ENCODE results near the gene PEAK1. TPM values are rescaled to one million over a fixed set of nuclear protein-coding genes. Genes with fewer than 3 reads are reported as not detected.

The PEAK1 gene
- total and polyA plus RNA-seq, 5 experiments from 2014 or later: 1.0 to 23.0 (median 2.8) TPM

- H3K4me1 Mint-ChIP-seq: peaks cover 0 to 7% (median 1%) of the 10 kb centered on the region in 4 donors
- H3K4me3 Mint-ChIP-seq: no peak overlapping the region
- peaks cover 3 to 37% (median 28%) of the 10 kb centered on the region in 9 donors for H3K9me3 Mint-ChIP-seq
- POLR2A ChIA-PET: interaction anchor here (0.6 kb wide), 1 partner anchor 1524 kb away, joined by 3 read pairs; no protein-coding TSS in a partner anchor
- H3K36me3 Mint-ChIP-seq: peaks cover 0 to 32% (median 16%) of the 10 kb centered on the region in 3 donors
- H3K27ac Mint-ChIP-seq: no peak overlapping the region
- no peaks in the 10 kb centered on the region for H3K27me3 Mint-ChIP-seq
- ATAC-seq: no peak
- DNase-seq: no peak
Observed at GRCh38 chr15:77392762-77393470, 27.0 kb downstream of the PEAK1 start.

DNA sequence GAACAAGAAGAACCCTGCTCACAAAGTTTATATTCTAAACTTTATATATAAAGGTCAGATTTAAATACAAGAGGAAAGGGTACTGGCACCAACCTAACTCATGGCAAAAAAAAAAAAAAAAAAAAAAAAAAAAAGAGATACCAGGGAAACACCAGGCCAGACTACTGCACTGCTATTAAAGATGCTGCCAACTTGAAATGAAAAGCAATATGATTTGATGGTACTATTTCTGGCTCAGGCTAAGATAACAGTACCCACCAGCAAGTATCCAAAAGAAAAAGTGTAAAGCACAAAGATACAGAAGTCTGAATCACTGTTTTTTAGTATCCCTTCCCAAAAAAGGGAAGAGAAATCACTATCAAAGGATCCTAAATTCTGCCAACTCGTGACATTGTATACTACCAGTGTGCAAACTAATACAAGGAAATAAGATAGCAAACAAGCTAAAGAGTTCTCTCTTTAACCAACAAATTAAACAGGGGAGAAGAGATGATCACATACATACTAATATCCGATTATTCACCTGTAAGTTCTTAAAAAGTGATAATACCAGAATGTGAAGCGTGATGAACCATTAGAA, 28.4 kb downstream of the PEAK1 start:
- POLR2A ChIA-PET: no interaction called here
- peaks cover 1 to 22% (median 17%) of the 10 kb centered on the region in 9 donors for H3K9me3 Mint-ChIP-seq
- H3K4me3 Mint-ChIP-seq: no peak overlapping the region
- H3K36me3 Mint-ChIP-seq: peaks cover 0 to 28% (median 14%) of the 10 kb centered on the region in 3 donors
- H3K4me1 Mint-ChIP-seq: peaks cover 0 to 7% (median 1%) of the 10 kb centered on the region in 4 donors
- H3K27me3 Mint-ChIP-seq: no peaks in the 10 kb centered on the region
- DNase-seq (no peak), ATAC-seq (no peak)
- no peak overlapping the region for H3K27ac Mint-ChIP-seq

DNA sequence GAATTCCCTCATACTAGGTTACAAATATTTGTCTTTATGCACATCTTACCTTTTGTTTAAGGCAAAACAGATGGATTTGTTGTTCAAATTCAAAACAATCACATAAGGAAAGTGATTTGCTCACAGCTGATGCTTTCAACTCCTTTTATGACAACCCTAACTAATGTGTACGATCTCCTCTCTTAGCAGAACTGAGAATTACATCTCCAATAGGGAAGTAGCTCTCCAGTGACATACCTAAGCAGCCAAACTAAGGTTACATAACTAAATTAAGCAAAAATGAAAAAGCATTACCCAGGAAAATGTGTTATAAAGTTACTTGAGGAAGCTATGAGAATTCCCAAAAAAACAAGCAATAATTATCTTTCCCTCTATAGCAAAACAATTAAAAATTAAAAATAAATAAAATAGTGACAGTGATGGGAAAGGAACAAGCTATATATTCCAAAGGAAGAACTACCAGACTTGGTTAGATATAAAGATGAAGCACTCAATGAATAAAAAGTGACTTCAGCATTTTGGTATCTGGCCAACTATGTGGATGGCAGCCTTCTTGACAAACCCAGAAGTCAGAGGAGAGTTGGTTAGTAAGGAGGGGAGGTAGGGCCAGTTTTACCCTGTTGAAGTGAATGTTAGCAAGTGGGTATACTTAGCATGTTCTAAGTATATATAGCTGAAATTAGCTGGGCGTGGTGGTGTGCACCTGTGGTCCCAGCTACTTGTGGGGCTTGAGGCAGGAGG, 32.4 kb downstream of the PEAK1 start:
- no peaks in the 10 kb centered on the region for H3K9me3 Mint-ChIP-seq
- DNase-seq (no peak), ATAC-seq (no peak)
- no peaks in the 10 kb centered on the region for H3K27me3 Mint-ChIP-seq
- H3K4me3 Mint-ChIP-seq: no peak overlapping the region
- peaks cover 3 to 21% (median 8%) of the 10 kb centered on the region in 4 donors for H3K4me1 Mint-ChIP-seq
- peaks cover 0 to 2% (median 0%) of the 10 kb centered on the region in 3 donors for H3K36me3 Mint-ChIP-seq
- no peak overlapping the region for H3K27ac Mint-ChIP-seq
- POLR2A ChIA-PET: no interaction called here

- Mint-ChIP-seq H3K27ac (no peak overlapping the region), H3K36me3 (no peaks in the 10 kb centered on the region), H3K4me3 (no peak overlapping the region), H3K4me1 (peaks cover 6 to 20% (median 13%) of the 10 kb centered on the region in 4 donors), H3K9me3 (no peaks in the 10 kb centered on the region), H3K27me3 (no peaks in the 10 kb centered on the region)
- no peak for ATAC-seq
- POLR2A ChIA-PET: no interaction called here
- DNase-seq: no peak
Observed at GRCh38 chr15:77386626-77387025, 33.3 kb downstream of the PEAK1 start.

DNA sequence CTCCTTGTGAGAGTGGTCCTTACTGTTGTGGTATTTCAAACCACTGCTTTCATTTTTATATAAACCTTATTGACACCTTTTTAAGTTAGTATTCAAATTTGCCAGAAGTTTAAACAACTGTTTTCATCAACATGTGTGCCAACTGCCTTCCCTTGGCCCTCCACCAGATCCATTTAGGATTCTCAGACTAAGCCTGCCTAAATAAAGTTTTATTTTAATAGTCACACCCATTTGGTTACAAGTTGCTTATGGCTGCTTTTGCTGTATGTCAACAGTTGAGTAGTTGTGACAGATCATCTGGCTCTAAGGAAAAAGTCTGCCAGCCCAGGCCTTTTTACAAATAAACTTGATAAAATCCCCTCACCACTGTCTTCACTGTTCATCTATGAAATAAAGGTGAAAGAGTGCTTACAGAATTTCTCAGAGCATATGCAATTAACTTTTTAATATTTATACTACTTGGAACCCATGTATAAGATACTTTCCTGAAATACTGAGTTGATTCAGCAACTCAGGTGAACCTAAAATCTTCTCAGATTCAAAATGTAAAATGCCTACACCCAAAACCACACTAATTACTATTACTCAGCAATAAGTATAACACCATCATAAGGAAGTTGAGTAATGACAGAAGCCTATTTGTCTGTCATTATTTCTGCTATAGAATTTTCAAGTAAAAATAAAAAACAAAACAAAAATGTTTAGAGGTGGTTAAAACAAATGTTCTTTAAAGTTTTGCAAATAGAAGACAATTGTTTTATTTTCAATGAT, 35.1 kb downstream of the PEAK1 start:
- no peaks in the 10 kb centered on the region for H3K27me3 Mint-ChIP-seq
- no peak for DNase-seq
- no peaks in the 10 kb centered on the region for H3K9me3 Mint-ChIP-seq
- no peak overlapping the region for H3K27ac Mint-ChIP-seq
- H3K4me3 Mint-ChIP-seq: no peak overlapping the region
- no peaks in the 10 kb centered on the region for H3K36me3 Mint-ChIP-seq
- POLR2A ChIA-PET: interaction anchor here (0.6 kb wide), 1 partner anchor 809 kb away, joined by 3 read pairs; no protein-coding TSS in a partner anchor
- ATAC-seq: no peak
- peaks cover 4 to 17% (median 13%) of the 10 kb centered on the region in 4 donors for H3K4me1 Mint-ChIP-seq

- Mint-ChIP-seq H3K4me1 (peaks cover 4 to 17% (median 14%) of the 10 kb centered on the region in 4 donors), H3K36me3 (no peaks in the 10 kb centered on the region), H3K9me3 (no peaks in the 10 kb centered on the region), H3K27ac (no peak overlapping the region), H3K4me3 (no peak overlapping the region), H3K27me3 (no peaks in the 10 kb centered on the region)
- ATAC-seq (no peak), DNase-seq (no peak)
- POLR2A ChIA-PET: no interaction called here
Observed at GRCh38 chr15:77384086-77384485, 35.8 kb downstream of the PEAK1 start.

DNA sequence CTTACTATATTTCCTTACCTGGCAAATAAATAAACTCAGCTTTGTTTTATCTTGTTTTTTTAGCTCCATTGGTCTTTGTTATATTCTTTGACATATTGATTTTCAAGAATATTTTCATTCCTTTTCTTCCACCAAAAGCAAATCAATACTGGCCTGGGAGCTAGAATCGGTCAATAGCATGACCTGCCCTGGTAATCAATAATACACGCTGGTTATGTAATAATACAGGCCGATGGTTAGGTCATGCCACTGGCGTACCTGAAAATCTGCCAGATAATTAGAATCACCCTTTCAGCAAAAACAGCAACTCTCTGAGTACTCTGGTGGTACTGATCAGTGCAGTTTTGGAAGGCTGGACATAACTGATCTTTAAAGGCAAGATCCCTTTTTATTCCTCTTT, 39.9 kb downstream of the PEAK1 start:
- Mint-ChIP-seq H3K4me3 (no peak overlapping the region), H3K36me3 (no peaks in the 10 kb centered on the region), H3K9me3 (no peaks in the 10 kb centered on the region), H3K27me3 (no peaks in the 10 kb centered on the region), H3K4me1 (peaks cover 4 to 15% (median 14%) of the 10 kb centered on the region in 4 donors), H3K27ac (no peak overlapping the region)
- no peak for ATAC-seq
- no peak for DNase-seq
- POLR2A ChIA-PET: no interaction called here

GRCh38 chr15:77376770-77377169, 43.1 kb downstream of the PEAK1 start:
- no peak overlapping the region for H3K4me3 Mint-ChIP-seq
- H3K9me3 Mint-ChIP-seq: peaks cover 0 to 1% (median 0%) of the 10 kb centered on the region in 9 donors
- H3K4me1 Mint-ChIP-seq: peaks cover 0 to 7% (median 3%) of the 10 kb centered on the region in 4 donors
- POLR2A ChIA-PET: no interaction called here
- peaks cover 0 to 2% (median 0%) of the 10 kb centered on the region in 3 donors for H3K36me3 Mint-ChIP-seq
- ATAC-seq (no peak), DNase-seq (no peak)
- no peak overlapping the region for H3K27ac Mint-ChIP-seq
- no peaks in the 10 kb centered on the region for H3K27me3 Mint-ChIP-seq

GRCh38 chr15:77375133-77375532, 44.8 kb downstream of the PEAK1 start:
- ATAC-seq (no peak), DNase-seq (no peak)
- Mint-ChIP-seq H3K27ac (no peak overlapping the region), H3K4me3 (no peak overlapping the region), H3K36me3 (peaks cover 0 to 2% (median 0%) of the 10 kb centered on the region in 3 donors), H3K27me3 (no peaks in the 10 kb centered on the region), H3K9me3 (peaks cover 0 to 1% (median 0%) of the 10 kb centered on the region in 9 donors), H3K4me1 (peaks cover 1 to 7% (median 3%) of the 10 kb centered on the region in 4 donors)
- POLR2A ChIA-PET: no interaction called here

GRCh38 chr15:77373441-77373840, 46.5 kb downstream of the PEAK1 start:
- H3K27ac Mint-ChIP-seq: no peak overlapping the region
- H3K4me3 Mint-ChIP-seq: no peak overlapping the region
- DNase-seq (no peak), ATAC-seq (no peak)
- no peaks in the 10 kb centered on the region for H3K27me3 Mint-ChIP-seq
- H3K9me3 Mint-ChIP-seq: peaks cover 0 to 1% (median 0%) of the 10 kb centered on the region in 9 donors
- peaks cover 0 to 2% (median 0%) of the 10 kb centered on the region in 3 donors for H3K36me3 Mint-ChIP-seq
- peaks cover 5 to 8% (median 6%) of the 10 kb centered on the region in 4 donors for H3K4me1 Mint-ChIP-seq
- POLR2A ChIA-PET: no interaction called here

- Mint-ChIP-seq H3K27ac (no peak overlapping the region), H3K4me3 (no peak overlapping the region), H3K4me1 (peaks cover 5 to 8% (median 6%) of the 10 kb centered on the region in 4 donors), H3K36me3 (peaks cover 0 to 2% (median 0%) of the 10 kb centered on the region in 3 donors), H3K9me3 (peaks cover 0 to 1% (median 0%) of the 10 kb centered on the region in 9 donors), H3K27me3 (no peaks in the 10 kb centered on the region)
- ATAC-seq: no peak
- POLR2A ChIA-PET: no interaction called here
- no peak for DNase-seq
Observed at GRCh38 chr15:77371850-77372563, 47.9 kb downstream of the PEAK1 start.

DNA sequence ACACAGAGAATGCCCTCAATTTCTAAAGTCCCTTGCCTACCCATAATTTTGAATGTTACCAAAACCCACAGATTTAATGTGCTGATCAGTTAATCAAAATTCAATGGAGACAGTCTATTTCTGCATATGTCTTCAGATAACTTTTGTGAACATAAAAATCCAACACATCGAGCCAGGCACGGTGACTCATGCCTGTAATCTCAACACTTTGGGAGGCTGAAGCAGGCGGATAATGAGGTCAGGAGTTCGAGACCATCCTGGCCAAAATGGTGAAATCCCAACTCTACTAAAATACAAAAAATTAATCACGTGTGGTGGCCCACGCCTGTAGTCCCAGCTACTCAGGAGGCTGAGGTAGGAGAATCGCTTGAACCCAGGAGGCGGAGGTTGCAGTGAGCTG, 49.3 kb downstream of the PEAK1 start:
- Mint-ChIP-seq H3K4me3 (no peak overlapping the region), H3K27ac (no peak overlapping the region), H3K4me1 (peaks cover 0 to 8% (median 4%) of the 10 kb centered on the region in 4 donors), H3K36me3 (peaks cover 0 to 2% (median 0%) of the 10 kb centered on the region in 3 donors), H3K9me3 (peaks cover 0 to 1% (median 0%) of the 10 kb centered on the region in 9 donors), H3K27me3 (no peaks in the 10 kb centered on the region)
- POLR2A ChIA-PET: no interaction called here
- ATAC-seq (no peak), DNase-seq (no peak)

Data from naive thymus-derived CD8-positive, alpha-beta T cell (primary cell).